ENCODE measurements around the gene ALKBH5. TPM values are rescaled to one million over a fixed set of nuclear protein-coding genes. Genes with fewer than 3 reads are reported as not detected.

Gene ALKBH5
- total RNA-seq, 2 donors from 2014 or later, result 177 to 193 TPM

GRCh38 chr17:18241229-18241871 is 57.7 kb downstream of the ALKBH5 start:
- peaks cover 24% of the 10 kb centered on the region for H3K36me3 ChIP-seq
- no peak for DNase-seq (ENCODE audit: low spot score)

GRCh38 chr17:18245038-18245776 is 61.6 kb downstream of the ALKBH5 start:
- no peak for TF ChIP-seq CTCF (IDR thresholded peaks at IDR 0.05)
- H3K4me1 ChIP-seq, result peaks cover 0 to 27% of the 10 kb centered on the region in 2 donors
- H3K27ac ChIP-seq, result no peak overlapping the region
- no peak overlapping the region for H3K4me3 ChIP-seq
- no peak for DNase-seq (ENCODE audit: low spot score)
- H3K9me3 ChIP-seq, result no peaks in the 10 kb centered on the region
- H3K27me3 ChIP-seq, result no peaks in the 10 kb centered on the region
- peaks cover 51% of the 10 kb centered on the region for H3K36me3 ChIP-seq

More at GRCh38 chr17:18241229-18241871, 57.7 kb downstream of the ALKBH5 start:
- Histone ChIP-seq H3K9me3 (no peaks in the 10 kb centered on the region), H3K4me3 (no peak overlapping the region), H3K27ac (no peak overlapping the region), H3K27me3 (no peaks in the 10 kb centered on the region), H3K4me1 (peaks cover 0 to 11% of the 10 kb centered on the region in 2 donors)
- TF ChIP-seq CTCF (IDR thresholded peaks at IDR 0.05), result no peak

GRCh38 chr17:18246109-18246725 is 62.6 kb downstream of the ALKBH5 start:
- no peak for TF ChIP-seq CTCF (IDR thresholded peaks at IDR 0.05)
- Histone ChIP-seq H3K36me3 (peaks cover 61% of the 10 kb centered on the region), H3K27ac (no peak overlapping the region), H3K9me3 (no peaks in the 10 kb centered on the region), H3K4me3 (no peak overlapping the region), H3K27me3 (no peaks in the 10 kb centered on the region), H3K4me1 (peaks cover 0 to 27% of the 10 kb centered on the region in 2 donors)
- DNase-seq (ENCODE audit: low spot score), result no peak

GRCh38 chr17:18246880-18247612 is 63.4 kb downstream of the ALKBH5 start:
- Histone ChIP-seq H3K9me3 (no peaks in the 10 kb centered on the region), H3K4me1 (peaks cover 0 to 27% of the 10 kb centered on the region in 2 donors), H3K36me3 (peaks cover 69% of the 10 kb centered on the region), H3K4me3 (no peak overlapping the region), H3K27me3 (no peaks in the 10 kb centered on the region), H3K27ac (peak overlapping the region; percentile 41 to 50)
- DNase-seq (ENCODE audit: low spot score), result no peak
- TF ChIP-seq CTCF (IDR thresholded peaks at IDR 0.05), result no peak

GRCh38 chr17:18247613-18248001 is 64.0 kb downstream of the ALKBH5 start:
- no peak overlapping the region for H3K4me3 ChIP-seq
- no peak for DNase-seq (ENCODE audit: low spot score)

More at GRCh38 chr17:18247613-18248001, 64.0 kb downstream of the ALKBH5 start:
- no peak for TF ChIP-seq CTCF (IDR thresholded peaks at IDR 0.05)
- Histone ChIP-seq H3K27ac (peak overlapping the region; percentile 41 to 50), H3K27me3 (no peaks in the 10 kb centered on the region), H3K9me3 (no peaks in the 10 kb centered on the region), H3K36me3 (peaks cover 75% of the 10 kb centered on the region), H3K4me1 (peaks cover 0 to 27% of the 10 kb centered on the region in 2 donors)
